H9 (cell line): ENCODE measurements around the gene HYPK. TPM values are rescaled to one million over a fixed set of nuclear protein-coding genes. Genes with fewer than 3 reads are reported as not detected.

Experiments
- DNase-seq: peaks from one replicate; pipeline ENCODE4 v3.0.0-alpha.2; 2017
- H2AFZ ChIP-seq: one replicate; pipeline ENCODE4 v1.6.1; 2013; ENCODE audit warnings: mild to moderate bottlenecking, low read length, control low read depth, moderate library complexity
- H2AK5ac ChIP-seq: 2 replicates; pipeline ENCODE4 v1.6.1; 2013; ENCODE audit warnings: low read length, control low read depth, mixed read lengths; ENCODE audit not compliant: insufficient read length
- H2BK120ac ChIP-seq: one replicate; pipeline ENCODE4 v1.6.1; 2013; ENCODE audit warnings: low read depth, mild to moderate bottlenecking, low read length, control low read depth, inconsistent platforms; ENCODE audit not compliant: poor library complexity, severe bottlenecking
- H2BK12ac ChIP-seq: 2 replicates; pipeline ENCODE4 v1.6.1; 2013; ENCODE audit warnings: low read length, control low read depth, mixed read lengths, low read depth; ENCODE audit not compliant: insufficient read length
- H2BK15ac ChIP-seq: 2 replicates; pipeline ENCODE4 v1.6.1; 2013; ENCODE audit warnings: low read depth, low read length, control low read depth
- H2BK20ac ChIP-seq: one replicate; pipeline ENCODE4 v1.6.1; 2013; ENCODE audit warnings: low read depth, mild to moderate bottlenecking, low read length, control low read depth, inconsistent platforms; ENCODE audit not compliant: poor library complexity, severe bottlenecking
- H2BK5ac ChIP-seq: 2 replicates; pipeline ENCODE4 v1.6.1; 2013; ENCODE audit warnings: low read length, control low read depth, mixed read lengths; ENCODE audit not compliant: insufficient read length
- H3K14ac ChIP-seq: 2 replicates; pipeline ENCODE4 v1.6.1; 2013; ENCODE audit warnings: low read length, control low read depth; ENCODE audit not compliant: insufficient read depth
- H3K18ac ChIP-seq: 2 replicates; pipeline ENCODE4 v1.6.1; 2013; ENCODE audit warnings: low read depth, mild to moderate bottlenecking, mixed read lengths, low read length, control low read depth; ENCODE audit not compliant: insufficient read length
- H3K23ac ChIP-seq: 2 replicates; pipeline ENCODE4 v1.6.1; 2013; ENCODE audit warnings: low read length, control low read depth, mixed read lengths, low read depth; ENCODE audit not compliant: insufficient read length
- H3K23me2 ChIP-seq: 2 replicates; pipeline ENCODE4 v1.6.1; 2013; ENCODE audit warnings: low read depth, mild to moderate bottlenecking, mixed read lengths, low read length, control low read depth; ENCODE audit not compliant: insufficient read length, poor library complexity, severe bottlenecking
- H3K27ac ChIP-seq: 2 replicates; pipeline ENCODE4 v1.5.1; 2013; ENCODE audit warnings: low read length, control low read depth, mixed read lengths, low read depth; ENCODE audit not compliant: insufficient read length
- H3K27me3 ChIP-seq: 2 replicates; pipeline ENCODE4 v1.6.1; 2013; ENCODE audit warnings: low read length, control low read depth, inconsistent platforms; ENCODE audit not compliant: insufficient read depth
- H3K4ac ChIP-seq: 2 replicates; pipeline ENCODE4 v1.6.1; 2013; ENCODE audit warnings: low read depth, mild to moderate bottlenecking, control low read depth, inconsistent platforms, low read length, moderate library complexity
- H3K4me1 ChIP-seq: 2 replicates; pipeline ENCODE4 v1.6.1; 2013; ENCODE audit warnings: low read length, control low read depth, inconsistent platforms; ENCODE audit not compliant: insufficient read depth
- H3K4me2 ChIP-seq: 2 replicates; pipeline ENCODE4 v1.6.1; 2013; ENCODE audit warnings: low read length, control low read depth, mixed read lengths; ENCODE audit not compliant: insufficient read length, insufficient read depth
- H3K56ac ChIP-seq: 2 replicates; pipeline ENCODE4 v1.6.1; 2013; ENCODE audit warnings: low read depth, mild to moderate bottlenecking, mixed read lengths, low read length, control low read depth; ENCODE audit not compliant: insufficient read length
- H3K79me1 ChIP-seq: 2 replicates; pipeline ENCODE4 v1.6.1; 2013; ENCODE audit warnings: low read depth, mild to moderate bottlenecking, moderate library complexity, low read length, control low read depth, inconsistent platforms; ENCODE audit not compliant: insufficient read depth, poor library complexity, severe bottlenecking
- H3K79me2 ChIP-seq: 2 replicates; pipeline ENCODE4 v1.6.1; 2013; ENCODE audit warnings: low read length, control low read depth, inconsistent platforms; ENCODE audit not compliant: insufficient read depth
- H3K9ac ChIP-seq: 2 replicates; pipeline ENCODE4 v1.6.1; 2013; ENCODE audit warnings: low read length, control low read depth, mixed read lengths; ENCODE audit not compliant: insufficient read length; ENCODE audit errors: extremely low read depth
- H3K9me3 ChIP-seq: one replicate; pipeline ENCODE4 v1.6.1; 2013; ENCODE audit warnings: low read depth, low read length, inconsistent platforms; ENCODE audit not compliant: control insufficient read depth
- H3T11ph ChIP-seq: one replicate; pipeline ENCODE4 v1.6.1; 2013; ENCODE audit warnings: mild to moderate bottlenecking, low read length, control low read depth, inconsistent platforms
- H4K20me1 ChIP-seq: one replicate; pipeline ENCODE4 v1.6.1; 2013; ENCODE audit not compliant: control insufficient read depth, insufficient read length, insufficient read depth
- H4K5ac ChIP-seq: 2 replicates; pipeline ENCODE4 v1.6.1; 2013; ENCODE audit warnings: low read depth, mild to moderate bottlenecking, mixed read lengths, low read length, control low read depth; ENCODE audit not compliant: insufficient read length
- H4K8ac ChIP-seq: replicated peaks from 2 replicates; pipeline ENCODE4 v1.6.1; 2013; ENCODE audit warnings: low read length, control low read depth, mixed read lengths, low read depth; ENCODE audit not compliant: insufficient read length
- H4K91ac ChIP-seq: 2 replicates; pipeline ENCODE4 v1.6.1; 2013; ENCODE audit warnings: low read depth, mild to moderate bottlenecking, moderate library complexity, mixed read lengths, low read length, control low read depth; ENCODE audit not compliant: insufficient read length
- H3K27ac Mint-ChIP-seq, 3 experiments: 2 replicates in 2 of 3; 3 replicates in 1 of 3; pipeline ENCODE4 v1.8.0; 2020 to 2021; ENCODE audit warnings: mixed read lengths in 3 of 3, mild to moderate bottlenecking in 1 of 3, moderate library complexity in 1 of 3
- H3K27me3 Mint-ChIP-seq: 2 replicates; pipeline ENCODE4 v1.8.0; 2021; ENCODE audit warnings: low read depth, mild to moderate bottlenecking, moderate library complexity, mixed read lengths
- H3K36me3 Mint-ChIP-seq, 3 experiments: 2 replicates in 2 of 3; 3 replicates in 1 of 3; pipeline ENCODE4 v1.8.0; 2020 to 2021; ENCODE audit warnings: low read depth in 3 of 3, mixed read lengths in 3 of 3; ENCODE audit not compliant: insufficient read depth in 1 of 3
- H3K4me1 Mint-ChIP-seq, 2 experiments: 2 replicates each; pipeline ENCODE4 v1.8.0; 2020; ENCODE audit warnings: mixed read lengths in 2 of 2
- H3K4me3 Mint-ChIP-seq, 2 experiments: 2 replicates in 1 of 2; 3 replicates in 1 of 2; pipeline ENCODE4 v1.8.0; 2020 to 2021; ENCODE audit warnings: mild to moderate bottlenecking in 2 of 2, mixed read lengths in 2 of 2, moderate library complexity in 1 of 2
- H3K9me3 Mint-ChIP-seq, 2 experiments: 2 replicates in 1 of 2; 3 replicates in 1 of 2; pipeline ENCODE4 v1.8.0; 2020; ENCODE audit warnings: mild to moderate bottlenecking in 2 of 2, mixed read lengths in 2 of 2, moderate library complexity in 1 of 2
- CTCF ChIP-seq: fragments of 200-600 bp; sonication (generic); conservative IDR thresholded peaks from 3 replicates; pipeline ENCODE4 v1.8.0; 2021; ENCODE audit warnings: antibody characterized with exemption, mild to moderate bottlenecking
- total RNA-seq: library from RNA; stranded (reverse); gene quantifications from 2 replicates; pipeline ENCODE4 v1.2.1, GENCODE V29; 2021

Gene HYPK
- total RNA-seq, 1 experiment from 2014 or later = 25.4 TPM

- no peak for TF ChIP-seq CTCF
- no peak overlapping the region for H3K14ac ChIP-seq
- no peak overlapping the region for H3K18ac ChIP-seq
- peaks cover 10% of the 10 kb centered on the region for H3K23me2 ChIP-seq
- DNase-seq = no peak
- no peak overlapping the region for H3K9ac ChIP-seq
- H3K23ac ChIP-seq = no peak overlapping the region
- H3K79me2 ChIP-seq = peaks cover 6% of the 10 kb centered on the region; the same call in 1 of the 2 replicates
- peaks cover 50 to 74% (median 54%) of the 10 kb centered on the region in 3 experiments for H3K36me3 Mint-ChIP-seq
- H3K4ac ChIP-seq = no peak overlapping the region
- H4K8ac ChIP-seq = no peak overlapping the region
- H3K4me3 Mint-ChIP-seq = peak overlapping the region in 1 of 2 experiments; percentile 31; a peak in 3 of 5 replicates
- no peaks in the 10 kb centered on the region for H3K9me3 ChIP-seq
- no peaks in the 10 kb centered on the region for H3K27me3 ChIP-seq
- H3K27me3 Mint-ChIP-seq = no peaks in the 10 kb centered on the region; the same call in 1 of the 2 replicates
- no peak overlapping the region for H3K27ac ChIP-seq
- no peak overlapping the region for H2BK12ac ChIP-seq
- no peak overlapping the region for H4K5ac ChIP-seq
- no peak overlapping the region for H2AFZ ChIP-seq
- H3K56ac ChIP-seq = no peak overlapping the region
- no peak overlapping the region for H2BK15ac ChIP-seq
- no peak overlapping the region for H2AK5ac ChIP-seq
- no peak overlapping the region for H3K4me2 ChIP-seq
- H4K20me1 ChIP-seq = no peaks in the 10 kb centered on the region
- H3K9me3 Mint-ChIP-seq = no peaks in the 10 kb centered on the region
- no peak overlapping the region for H4K91ac ChIP-seq
- peaks cover 3% of the 10 kb centered on the region for H3K79me1 ChIP-seq
- peak overlapping the region; percentile 15 to 92 (median 85); a peak in 4 of 7 replicates for H3K27ac Mint-ChIP-seq
- H2BK120ac ChIP-seq = no peak overlapping the region
- H2BK20ac ChIP-seq = no peak overlapping the region
- peaks cover 18% of the 10 kb centered on the region; the same call in 1 of the 2 replicates for H3K4me1 ChIP-seq
- peaks cover 67 to 77% of the 10 kb centered on the region in 2 experiments for H3K4me1 Mint-ChIP-seq
- no peak overlapping the region for H3T11ph ChIP-seq
- H2BK5ac ChIP-seq = no peak overlapping the region
Observed at GRCh38 chr15:43795997-43796396, 4.4 kb upstream of the HYPK start.
